ENCODE results near the gene SFXN1.

- TF ChIP-seq POLR2A (IDR thresholded peaks at IDR 0.05) (no peak), CTCF (IDR thresholded peaks at IDR 0.05) (no peak)
Measured at GRCh38 chr5:175471196-175471595, 7.2 kb upstream of the SFXN1 start.
